H1 (cell line): ENCODE data around the gene UBASH3A. TPM values are rescaled to one million over a fixed set of nuclear protein-coding genes. Genes with fewer than 3 reads are reported as not detected.

Experiments used
- CTCF ChIA-PET: fragments of 300-600 bp; sonication (Branson Sonifier 250); formaldehyde crosslinking; loops from one replicate; lab custom pipeline; 2021; ENCODE audit not compliant: partially characterized antibody; lab: Charles Lee
- POLR2A ChIA-PET: fragments of 300-600 bp; sonication (Branson Sonifier 250); formaldehyde crosslinking; loops from one replicate; lab custom pipeline; 2021; ENCODE audit warnings: inconsistent platforms; ENCODE audit not compliant: partially characterized antibody; lab: Charles Lee
- DNase-seq, 2 experiments: peaks; one replicate each; pipeline versions ENCODE4 v3.0.0 to v3.0.0-alpha.2; 2010 to 2022; ENCODE audit warnings: low spot score in 2 of 2, low read depth in 1 of 2, mixed read lengths in 1 of 2
- FAIRE-seq: peaks from 2 replicates; lab custom pipeline; 2011; peaks lifted over from hg19 to GRCh38; lab: Jason Lieb, UNC
- H2AFZ ChIP-seq: 2 replicates; pipeline ENCODE4 v1.8.1; 2012; ENCODE audit warnings: low read length, inconsistent platforms
- H2AK5ac ChIP-seq: 2 replicates; pipeline ENCODE4 v1.6.1; 2013; ENCODE audit warnings: low read depth, low read length
- H2BK120ac ChIP-seq: replicated peaks from 2 replicates; pipeline ENCODE3; 2013; ENCODE audit warnings: low read depth, low read length, inconsistent platforms
- H2BK12ac ChIP-seq: 2 replicates; pipeline ENCODE4 v1.6.1; 2013; ENCODE audit warnings: low read depth, low read length
- H2BK15ac ChIP-seq: 2 replicates; pipeline ENCODE4 v1.6.1; 2013; ENCODE audit warnings: low read length
- H2BK20ac ChIP-seq: 2 replicates; pipeline ENCODE4 v1.6.1; 2013; ENCODE audit warnings: low read length
- H2BK5ac ChIP-seq: 2 replicates; pipeline ENCODE4 v1.6.1; 2013; ENCODE audit warnings: low read depth, low read length
- H3K14ac ChIP-seq: 2 replicates; pipeline ENCODE4 v1.6.1; 2013; ENCODE audit warnings: inconsistent platforms; ENCODE audit not compliant: insufficient read length
- H3K18ac ChIP-seq: 2 replicates; pipeline ENCODE4 v1.6.1; 2013; ENCODE audit warnings: low read length; ENCODE audit errors: extremely low read depth
- H3K23ac ChIP-seq: 2 replicates; pipeline ENCODE4 v1.6.1; 2013; ENCODE audit warnings: inconsistent platforms; ENCODE audit not compliant: insufficient read length
- H3K23me2 ChIP-seq: 2 replicates; pipeline ENCODE4 v1.6.1; 2013; ENCODE audit warnings: low read depth, low read length
- H3K27ac ChIP-seq: 2 replicates; pipeline ENCODE4 v1.6.1; 2011; ENCODE audit warnings: low read depth, low read length, inconsistent platforms
- H3K27me3 ChIP-seq, 4 experiments: replicated peaks in 1 of 4; 1 replicate in 1 of 4; 2 replicates in 3 of 4; pipeline versions ENCODE4 v1.6.1 to v1.8.1; 2011 to 2013; ENCODE audit warnings: low read length in 3 of 4, mild to moderate bottlenecking in 3 of 4, inconsistent platforms in 2 of 4, mixed read lengths in 2 of 4, moderate library complexity in 1 of 4; ENCODE audit not compliant: control insufficient read depth in 3 of 4, insufficient read depth in 3 of 4; ENCODE audit errors: extremely low read depth in 1 of 4
- H3K36me3 ChIP-seq, 4 experiments: 2 replicates each; pipeline versions ENCODE4 v1.6.1 to v1.8.1; 2011 to 2013; ENCODE audit warnings: mild to moderate bottlenecking in 4 of 4, low read length in 3 of 4, moderate library complexity in 2 of 4, control low read depth in 1 of 4, inconsistent platforms in 1 of 4; ENCODE audit not compliant: insufficient read depth in 4 of 4, control insufficient read depth in 2 of 4
- H3K4ac ChIP-seq: replicated peaks from 2 replicates; pipeline ENCODE3; 2013; ENCODE audit warnings: low read length, low read depth, mixed read lengths, inconsistent platforms; ENCODE audit not compliant: insufficient read length
- H3K4me1 ChIP-seq, 4 experiments: replicated peaks in 1 of 4; 1 replicate in 1 of 4; 2 replicates in 3 of 4; pipeline versions ENCODE4 v1.6.1 to v1.8.1; 2011 to 2013; ENCODE audit warnings: low read length in 3 of 4, inconsistent platforms in 2 of 4, mixed read lengths in 1 of 4; ENCODE audit not compliant: insufficient read depth in 4 of 4, control insufficient read depth in 3 of 4
- H3K4me2 ChIP-seq, 2 experiments: 2 replicates each; pipeline versions ENCODE4 v1.6.1 to v1.8.1; 2011 to 2013; ENCODE audit warnings: low read depth in 2 of 2, low read length in 2 of 2, control low read depth in 1 of 2, inconsistent platforms in 1 of 2, mild to moderate bottlenecking in 1 of 2; ENCODE audit not compliant: insufficient read depth in 1 of 2
- H3K4me3 ChIP-seq, 4 experiments: fragments of 200-600, 300-600 bp in 1 of 4; sonication (generic), shearing (Covaris generic), sonication (Bioruptor Twin) in 1 of 4; 2 replicates each; pipeline versions ENCODE4 v1.5.1 to v1.8.1; 2011 to 2016; ENCODE audit warnings: low read length in 4 of 4, low read depth in 3 of 4, control low read depth in 2 of 4, inconsistent platforms in 2 of 4, mild to moderate bottlenecking in 2 of 4, mixed read lengths in 1 of 4, moderate library complexity in 1 of 4; ENCODE audit not compliant: insufficient read depth in 2 of 4; ENCODE audit errors: extremely low read depth in 1 of 4
- H3K56ac ChIP-seq: replicated peaks from 2 replicates; pipeline ENCODE3; 2013; ENCODE audit warnings: low read depth, mild to moderate bottlenecking, mixed read lengths, low read length, inconsistent platforms; ENCODE audit not compliant: insufficient read length
- H3K79me1 ChIP-seq: 2 replicates; pipeline ENCODE4 v1.6.1; 2013; ENCODE audit warnings: low read depth, low read length, control low read depth
- H3K79me2 ChIP-seq, 2 experiments: 2 replicates each; pipeline versions ENCODE4 v1.6.1 to v1.8.1; 2012 to 2013; ENCODE audit warnings: low read length in 2 of 2, mild to moderate bottlenecking in 2 of 2, inconsistent platforms in 1 of 2; ENCODE audit not compliant: insufficient read depth in 2 of 2, control insufficient read depth in 1 of 2
- H3K9ac ChIP-seq, 4 experiments: replicated peaks in 1 of 4; 1 replicate in 1 of 4; 2 replicates in 3 of 4; pipeline versions ENCODE4 v1.6.1 to v1.8.1; 2011 to 2013; ENCODE audit warnings: low read depth in 3 of 4, low read length in 3 of 4, control low read depth in 2 of 4, mild to moderate bottlenecking in 2 of 4, moderate library complexity in 2 of 4, inconsistent platforms in 1 of 4; ENCODE audit errors: extremely low read depth in 1 of 4
- H3K9me3 ChIP-seq, 2 experiments: 2 replicates each; pipeline versions ENCODE4 v1.6.1 to v1.8.1; 2012 to 2013; ENCODE audit warnings: mild to moderate bottlenecking in 2 of 2, moderate library complexity in 2 of 2, control low read depth in 1 of 2, inconsistent platforms in 1 of 2, low read depth in 1 of 2, low read length in 1 of 2, mixed read lengths in 1 of 2; ENCODE audit not compliant: insufficient read depth in 2 of 2
- H4K20me1 ChIP-seq, 2 experiments: replicated peaks in 1 of 2; 2 replicates each; pipeline versions ENCODE3 to v1.8.1; 2011 to 2013; ENCODE audit warnings: inconsistent platforms in 2 of 2, low read length in 2 of 2, mild to moderate bottlenecking in 1 of 2; ENCODE audit not compliant: insufficient read depth in 2 of 2, control insufficient read depth in 1 of 2
- H4K5ac ChIP-seq: 2 replicates; pipeline ENCODE4 v1.6.1; 2013; ENCODE audit warnings: low read length, low read depth, mixed read lengths, inconsistent platforms; ENCODE audit not compliant: insufficient read length
- H4K8ac ChIP-seq: 2 replicates; pipeline ENCODE4 v1.8.0; 2013; ENCODE audit warnings: mild to moderate bottlenecking, moderate library complexity, low read length, inconsistent platforms; ENCODE audit not compliant: insufficient read depth; ENCODE audit errors: extremely low read depth
- H4K91ac ChIP-seq: replicated peaks from 2 replicates; pipeline ENCODE3; 2013; ENCODE audit warnings: low read length, mixed read lengths, inconsistent platforms; ENCODE audit not compliant: insufficient read length
- EP300 ChIP-seq, 2 experiments: IDR thresholded peaks; 1 replicate in 1 of 2; 2 replicates in 1 of 2; pipeline ENCODE4 v1.6.1; 2011 to 2012; ENCODE audit warnings: low read depth in 2 of 2, low read length in 2 of 2, mild to moderate bottlenecking in 2 of 2, borderline replicate concordance in 1 of 2, inconsistent platforms in 1 of 2, moderate library complexity in 1 of 2
- WGBS, 2 experiments: shearing (Covaris generic) in 1 of 2; methylation state at CpG; one replicate each; pipeline versions ENCODE4 v1.1.6 to v1.1.7; 2013 to 2015; ENCODE audit warnings: low lambda C conversion rate in 2 of 2, mixed read lengths in 2 of 2, inconsistent platforms in 1 of 2, low coverage in 1 of 2, missing lambda C conversion rate in 1 of 2; ENCODE audit not compliant: insufficient replicate concordance in 2 of 2, insufficient coverage in 1 of 2, insufficient read length in 1 of 2; ENCODE audit errors: extremely low coverage in 1 of 2, missing lambda C conversion rate in 1 of 2; 5-methylcytosine and 5-hydroxymethylcytosine counted together
- polyA plus RNA-seq, 7 experiments: library from polyadenylated mRNA; depleted of rRNA in 3 of 7; stranded (reverse) in 5 of 7; unstranded in 2 of 7; fragments of >200 nt in 5 of 7; fragments of 200-250 nt in 2 of 7; gene quantifications; 1 replicate in 5 of 7; 2 replicates in 1 of 7; 4 replicates in 1 of 7; pipeline versions ENCODE4 v1.2.1 to v1.2.3, GENCODE V29; 2011 to 2013; ENCODE audit warnings: missing spikeins in 2 of 7, mixed read lengths in 2 of 7
- total RNA-seq: library from RNA; stranded (reverse); fragmentation: NEBNext Ultra II Directional; extraction: Animal tissue kit (Norgen Biotek cat#: 25700); gene quantifications from 2 replicates; pipeline ENCODE4 v1.2.1, GENCODE V29; 2021

Gene UBASH3A
- total and polyA plus RNA-seq, 2 of the 8 experiments (the other 6 are each of a cell fraction or from before 2014, with no cell fraction given), result not detected

DNA sequence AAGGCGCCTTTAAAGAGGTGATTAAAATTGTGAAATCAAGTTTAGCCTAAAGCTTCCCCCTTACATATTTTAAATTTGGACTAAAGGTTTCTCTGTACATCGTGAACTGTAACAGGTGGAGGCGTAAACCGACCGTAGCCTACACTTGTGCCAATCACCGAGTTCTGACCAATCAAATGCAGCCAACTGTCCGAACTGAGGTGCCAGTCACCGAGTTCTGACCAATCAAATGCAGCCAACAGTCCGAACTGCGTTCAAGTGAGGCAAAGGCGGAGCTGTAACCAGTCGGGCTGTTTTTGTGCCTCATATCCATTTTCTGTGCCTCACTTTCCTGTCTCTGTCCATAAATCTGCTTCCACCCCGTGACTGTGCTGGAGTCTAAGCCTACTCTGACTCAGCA lies 44.8 kb upstream of the UBASH3A start:
- peaks cover 8 to 9% of the 10 kb centered on the region in 2 experiments for H3K9me3 ChIP-seq
- no peaks in the 10 kb centered on the region; the same call in 1 of the 2 replicates for H3K79me1 ChIP-seq
- no peak overlapping the region for H4K8ac ChIP-seq
- H2BK120ac ChIP-seq, result no peak overlapping the region
- H2AFZ ChIP-seq, result no peak overlapping the region
- no peak overlapping the region for H3K4me2 ChIP-seq
- H2BK20ac ChIP-seq, result no peak overlapping the region
- no peak overlapping the region for H3K9ac ChIP-seq
- no peaks in the 10 kb centered on the region for H3K36me3 ChIP-seq
- H3K23ac ChIP-seq, result no peak overlapping the region
- no peak overlapping the region for H2AK5ac ChIP-seq
- no peak overlapping the region for H3K27ac ChIP-seq
- no peaks in the 10 kb centered on the region for H3K4me1 ChIP-seq
- no peak overlapping the region for H3K56ac ChIP-seq
- WGBS, 2 experiments, result 85% methylated on average over 13 of the region's 13 CpGs; no CpG with 5 or more reads in 1 of the 2 experiments
- FAIRE-seq (no peak), DNase-seq (no peak)
- H2BK5ac ChIP-seq, result no peak overlapping the region
- H2BK12ac ChIP-seq, result no peak overlapping the region
- POLR2A ChIA-PET, result no interaction called here
- H3K4me3 ChIP-seq, result no peak overlapping the region
- H3K27me3 ChIP-seq, result no peaks in the 10 kb centered on the region
- no peaks in the 10 kb centered on the region for H3K23me2 ChIP-seq
- H4K5ac ChIP-seq, result no peak overlapping the region
- H4K20me1 ChIP-seq, result no peaks in the 10 kb centered on the region
- H2BK15ac ChIP-seq, result no peak overlapping the region
- CTCF ChIA-PET, result interaction anchor here (0.7 to 5.0 kb wide), 3 partner anchors 11 to 91 kb away, joined by 3 to 22 read pairs (median 3); no protein-coding TSS in a partner anchor
- no peak overlapping the region for H3K14ac ChIP-seq
- H4K91ac ChIP-seq, result no peak overlapping the region
- H3K79me2 ChIP-seq, result no peaks in the 10 kb centered on the region
- no peak for TF ChIP-seq EP300 (IDR thresholded peaks at IDR 0.05; ENCODE audit: borderline replicate concordance in 1 of 2, low read depth in 2 of 2, low read length in 2 of 2)
- no peak overlapping the region for H3K18ac ChIP-seq
- no peak overlapping the region for H3K4ac ChIP-seq
